Measurements from ENCODE around the gene TGFBR3L.
"Not testable (repeated sequence)": the region's sequence is repeated elsewhere in the genome, so short reads cannot be mapped to it uniquely, and the experiment has no call there.

The TGFBR3L gene

GRCh38 chr19:7961082-7961481 is 46.5 kb downstream of the TGFBR3L start:
- not testable (repeated sequence) for DNase-seq (ENCODE audit: low spot score)

DNA sequence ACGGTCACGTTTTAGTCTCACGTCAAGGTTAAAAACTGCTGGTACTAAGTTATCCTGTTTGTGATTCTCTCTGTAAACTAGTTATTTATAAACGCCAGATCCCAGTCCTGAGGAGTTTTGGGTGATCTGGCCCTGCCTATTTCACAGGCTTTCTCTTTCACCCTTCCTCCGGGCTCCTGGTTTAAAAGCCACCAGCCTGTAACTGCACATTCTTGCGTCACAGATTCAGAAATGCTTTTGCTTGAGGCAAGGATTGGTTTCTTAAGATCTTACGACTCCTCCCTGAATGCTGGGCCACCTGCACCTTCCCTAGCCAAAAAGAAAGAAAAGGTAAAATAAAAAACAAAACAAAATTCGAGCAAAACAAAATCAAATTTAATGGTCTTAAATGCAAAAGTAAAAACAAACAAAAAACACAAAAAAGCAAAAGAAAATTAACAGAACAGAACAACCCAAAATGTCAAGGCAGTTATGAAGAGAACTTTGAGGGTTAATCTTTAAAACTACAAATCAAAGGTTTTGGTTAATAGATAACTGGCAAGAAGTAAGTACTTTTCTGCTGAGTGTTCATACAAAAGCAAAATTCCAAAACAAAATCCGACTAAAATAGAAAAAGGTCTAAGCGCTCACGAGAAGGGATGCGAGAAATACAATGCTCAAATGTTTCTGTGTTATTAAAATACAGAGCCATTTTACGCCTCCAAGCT is 47.4 kb downstream of the TGFBR3L start:
- DNase-seq (ENCODE audit: low spot score): no peak

GRCh38 chr19:7962644-7963268 is 48.1 kb downstream of the TGFBR3L start:
- DNase-seq (ENCODE audit: low spot score): no peak

- no peak for DNase-seq (ENCODE audit: low spot score)
Measured at GRCh38 chr19:7963566-7963965, 48.9 kb downstream of the TGFBR3L start.

DNA sequence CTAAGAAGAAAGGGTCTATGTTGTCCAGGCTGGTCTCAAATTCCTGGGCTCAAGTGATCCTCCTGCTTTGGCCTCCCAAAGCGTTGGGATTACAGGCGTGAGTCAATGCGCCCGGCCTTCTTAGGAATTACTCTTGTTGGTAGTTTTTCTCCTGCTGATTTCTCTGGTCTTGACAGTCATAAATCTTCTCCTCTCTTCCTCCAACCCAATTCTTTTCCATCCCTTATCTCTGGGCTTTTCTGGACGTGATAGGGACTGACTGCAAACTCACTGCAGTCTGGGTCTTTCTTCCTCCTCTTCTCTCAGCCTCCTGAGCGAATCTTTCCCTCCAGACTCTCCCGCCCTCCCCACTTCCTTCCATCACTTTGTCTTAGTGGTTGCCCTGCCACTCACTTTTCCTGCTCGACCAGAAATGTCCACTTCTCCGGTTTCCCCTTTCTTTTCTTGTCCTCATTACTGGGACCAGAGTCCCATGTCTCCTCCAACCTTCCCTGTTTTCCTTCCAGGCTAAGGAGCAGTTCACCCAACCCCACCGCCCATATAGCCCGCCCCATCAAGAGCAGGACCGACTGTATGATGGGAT is 50.7 kb downstream of the TGFBR3L start:
- DNase-seq (ENCODE audit: low spot score): no peak

DNA sequence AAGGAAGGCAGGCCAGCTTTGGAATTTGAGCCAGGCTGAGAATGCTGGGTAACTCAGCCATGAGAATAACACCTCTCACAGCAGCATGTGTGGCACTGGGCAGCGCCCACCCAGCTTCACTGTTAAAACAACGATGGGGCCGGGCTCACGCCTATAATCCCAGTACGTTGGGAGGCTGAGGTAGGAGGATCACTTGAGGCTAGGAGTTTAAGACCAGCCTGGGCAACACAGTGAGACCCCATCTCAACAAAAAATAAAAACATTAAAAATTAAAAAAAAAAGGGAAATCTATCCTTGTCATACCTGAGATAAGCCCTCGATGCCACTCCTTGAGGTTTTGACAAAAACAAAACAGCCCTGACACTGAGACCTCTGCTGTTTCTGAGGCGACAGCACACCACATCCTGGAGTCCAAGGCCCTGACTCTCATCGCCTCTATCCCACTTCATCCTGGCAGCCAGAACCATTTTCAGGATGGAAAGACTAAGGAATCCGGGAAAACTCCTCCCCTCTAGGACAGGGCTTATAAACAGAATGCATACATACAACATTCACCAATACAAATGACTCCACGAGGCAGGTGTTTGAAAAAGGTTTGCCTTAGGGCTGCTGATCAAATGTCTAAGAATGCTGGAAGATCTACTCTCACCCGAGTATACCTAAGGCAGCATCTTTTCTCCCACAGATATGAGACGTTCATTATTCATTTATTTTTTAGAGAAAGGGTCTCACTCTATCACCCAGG is 51.5 kb downstream of the TGFBR3L start:
- no peak for DNase-seq (ENCODE audit: low spot score)

GRCh38 chr19:7968008-7968795 is 53.6 kb downstream of the TGFBR3L start:
- no peak for DNase-seq (ENCODE audit: low spot score)
